Ishikawa (cell line): ENCODE data around the gene LRRK2.

ENCODE experiments used
- CEBPB ChIP-seq: IDR thresholded peaks from 2 replicates; pipeline ENCODE4 v1.6.1; 2012
- EGR1 ChIP-seq: IDR thresholded peaks from 2 replicates; pipeline ENCODE4 v1.6.1; 2012
- RAD21 ChIP-seq: IDR thresholded peaks from 2 replicates; pipeline ENCODE4 v1.6.1; 2012; ENCODE audit warnings: low read depth
- TAF1 ChIP-seq: IDR thresholded peaks from 2 replicates; pipeline ENCODE4 v1.6.1; 2012; ENCODE audit warnings: low read depth, mild to moderate bottlenecking
- ZBTB7A ChIP-seq: IDR thresholded peaks from 2 replicates; pipeline ENCODE4 v1.6.1; 2012; ENCODE audit warnings: low read depth
- TF ChIP-seq, protein P1 (sequence below): IDR thresholded peaks from 2 replicates; pipeline ENCODE4 v1.6.1; 2012; ENCODE audit warnings: low read depth, mild to moderate bottlenecking

DNA sequence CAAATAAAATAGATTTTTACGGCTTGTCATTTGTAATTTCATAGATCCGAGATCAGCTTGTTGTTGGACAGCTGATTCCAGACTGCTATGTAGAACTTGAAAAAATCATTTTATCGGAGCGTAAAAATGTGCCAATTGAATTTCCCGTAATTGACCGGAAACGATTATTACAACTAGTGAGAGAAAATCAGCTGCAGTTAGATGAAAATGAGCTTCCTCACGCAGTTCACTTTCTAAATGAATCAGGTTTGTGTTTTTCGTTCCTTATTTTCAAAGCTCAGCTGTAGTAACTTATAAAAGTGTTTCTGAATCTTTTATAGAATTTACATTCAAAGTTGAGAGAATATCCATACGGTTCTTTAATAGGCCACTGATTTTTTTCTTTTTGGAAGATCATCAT is 89.1 kb downstream of the LRRK2 start:
- no peak for TF ChIP-seq CEBPB
- no peak for TF ChIP-seq EGR1
- no peak for TF ChIP-seq ZBTB7A
- TF ChIP-seq TAF1: no peak
- TF ChIP-seq RAD21: no peak
- TF ChIP-seq, protein P1, sequence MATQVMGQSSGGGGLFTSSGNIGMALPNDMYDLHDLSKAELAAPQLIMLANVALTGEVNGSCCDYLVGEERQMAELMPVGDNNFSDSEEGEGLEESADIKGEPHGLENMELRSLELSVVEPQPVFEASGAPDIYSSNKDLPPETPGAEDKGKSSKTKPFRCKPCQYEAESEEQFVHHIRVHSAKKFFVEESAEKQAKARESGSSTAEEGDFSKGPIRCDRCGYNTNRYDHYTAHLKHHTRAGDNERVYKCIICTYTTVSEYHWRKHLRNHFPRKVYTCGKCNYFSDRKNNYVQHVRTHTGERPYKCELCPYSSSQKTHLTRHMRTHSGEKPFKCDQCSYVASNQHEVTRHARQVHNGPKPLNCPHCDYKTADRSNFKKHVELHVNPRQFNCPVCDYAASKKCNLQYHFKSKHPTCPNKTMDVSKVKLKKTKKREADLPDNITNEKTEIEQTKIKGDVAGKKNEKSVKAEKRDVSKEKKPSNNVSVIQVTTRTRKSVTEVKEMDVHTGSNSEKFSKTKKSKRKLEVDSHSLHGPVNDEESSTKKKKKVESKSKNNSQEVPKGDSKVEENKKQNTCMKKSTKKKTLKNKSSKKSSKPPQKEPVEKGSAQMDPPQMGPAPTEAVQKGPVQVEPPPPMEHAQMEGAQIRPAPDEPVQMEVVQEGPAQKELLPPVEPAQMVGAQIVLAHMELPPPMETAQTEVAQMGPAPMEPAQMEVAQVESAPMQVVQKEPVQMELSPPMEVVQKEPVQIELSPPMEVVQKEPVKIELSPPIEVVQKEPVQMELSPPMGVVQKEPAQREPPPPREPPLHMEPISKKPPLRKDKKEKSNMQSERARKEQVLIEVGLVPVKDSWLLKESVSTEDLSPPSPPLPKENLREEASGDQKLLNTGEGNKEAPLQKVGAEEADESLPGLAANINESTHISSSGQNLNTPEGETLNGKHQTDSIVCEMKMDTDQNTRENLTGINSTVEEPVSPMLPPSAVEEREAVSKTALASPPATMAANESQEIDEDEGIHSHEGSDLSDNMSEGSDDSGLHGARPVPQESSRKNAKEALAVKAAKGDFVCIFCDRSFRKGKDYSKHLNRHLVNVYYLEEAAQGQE: no peak
